H1 (cell line): ENCODE measurements around the gene ASF1B. TPM values are rescaled to one million over a fixed set of nuclear protein-coding genes. Genes with fewer than 3 reads are reported as not detected.

Source experiments
- CTCF ChIA-PET: fragments of 300-600 bp; sonication (Branson Sonifier 250); formaldehyde crosslinking; loops from one replicate; lab custom pipeline; 2021; ENCODE audit not compliant: partially characterized antibody; lab: Charles Lee
- POLR2A ChIA-PET: fragments of 300-600 bp; sonication (Branson Sonifier 250); formaldehyde crosslinking; loops from one replicate; lab custom pipeline; 2021; ENCODE audit warnings: inconsistent platforms; ENCODE audit not compliant: partially characterized antibody; lab: Charles Lee
- DNase-seq, 2 experiments: peaks; one replicate each; pipeline versions ENCODE4 v3.0.0 to v3.0.0-alpha.2; 2010 to 2022; ENCODE audit warnings: low spot score in 2 of 2, low read depth in 1 of 2, mixed read lengths in 1 of 2
- FAIRE-seq: peaks from 2 replicates; lab custom pipeline; 2011; peaks lifted over from hg19 to GRCh38; lab: Jason Lieb, UNC
- H2AFZ ChIP-seq: 2 replicates; pipeline ENCODE4 v1.8.1; 2012; ENCODE audit warnings: low read length, inconsistent platforms
- H2AK5ac ChIP-seq: 2 replicates; pipeline ENCODE4 v1.6.1; 2013; ENCODE audit warnings: low read depth, low read length
- H2BK120ac ChIP-seq: replicated peaks from 2 replicates; pipeline ENCODE3; 2013; ENCODE audit warnings: low read depth, low read length, inconsistent platforms
- H2BK12ac ChIP-seq: 2 replicates; pipeline ENCODE4 v1.6.1; 2013; ENCODE audit warnings: low read depth, low read length
- H2BK15ac ChIP-seq: 2 replicates; pipeline ENCODE4 v1.6.1; 2013; ENCODE audit warnings: low read length
- H2BK20ac ChIP-seq: 2 replicates; pipeline ENCODE4 v1.6.1; 2013; ENCODE audit warnings: low read length
- H2BK5ac ChIP-seq: 2 replicates; pipeline ENCODE4 v1.6.1; 2013; ENCODE audit warnings: low read depth, low read length
- H3K14ac ChIP-seq: 2 replicates; pipeline ENCODE4 v1.6.1; 2013; ENCODE audit warnings: inconsistent platforms; ENCODE audit not compliant: insufficient read length
- H3K18ac ChIP-seq: 2 replicates; pipeline ENCODE4 v1.6.1; 2013; ENCODE audit warnings: low read length; ENCODE audit errors: extremely low read depth
- H3K23ac ChIP-seq: 2 replicates; pipeline ENCODE4 v1.6.1; 2013; ENCODE audit warnings: inconsistent platforms; ENCODE audit not compliant: insufficient read length
- H3K23me2 ChIP-seq: 2 replicates; pipeline ENCODE4 v1.6.1; 2013; ENCODE audit warnings: low read depth, low read length
- H3K27ac ChIP-seq: 2 replicates; pipeline ENCODE4 v1.6.1; 2011; ENCODE audit warnings: low read depth, low read length, inconsistent platforms
- H3K27me3 ChIP-seq, 4 experiments: replicated peaks in 1 of 4; 1 replicate in 1 of 4; 2 replicates in 3 of 4; pipeline versions ENCODE4 v1.6.1 to v1.8.1; 2011 to 2013; ENCODE audit warnings: low read length in 3 of 4, mild to moderate bottlenecking in 3 of 4, inconsistent platforms in 2 of 4, mixed read lengths in 2 of 4, moderate library complexity in 1 of 4; ENCODE audit not compliant: control insufficient read depth in 3 of 4, insufficient read depth in 3 of 4; ENCODE audit errors: extremely low read depth in 1 of 4
- H3K36me3 ChIP-seq, 4 experiments: 2 replicates each; pipeline versions ENCODE4 v1.6.1 to v1.8.1; 2011 to 2013; ENCODE audit warnings: mild to moderate bottlenecking in 4 of 4, low read length in 3 of 4, moderate library complexity in 2 of 4, control low read depth in 1 of 4, inconsistent platforms in 1 of 4; ENCODE audit not compliant: insufficient read depth in 4 of 4, control insufficient read depth in 2 of 4
- H3K4ac ChIP-seq: replicated peaks from 2 replicates; pipeline ENCODE3; 2013; ENCODE audit warnings: low read length, low read depth, mixed read lengths, inconsistent platforms; ENCODE audit not compliant: insufficient read length
- H3K4me1 ChIP-seq, 4 experiments: replicated peaks in 1 of 4; 1 replicate in 1 of 4; 2 replicates in 3 of 4; pipeline versions ENCODE4 v1.6.1 to v1.8.1; 2011 to 2013; ENCODE audit warnings: low read length in 3 of 4, inconsistent platforms in 2 of 4, mixed read lengths in 1 of 4; ENCODE audit not compliant: insufficient read depth in 4 of 4, control insufficient read depth in 3 of 4
- H3K4me2 ChIP-seq, 2 experiments: 2 replicates each; pipeline versions ENCODE4 v1.6.1 to v1.8.1; 2011 to 2013; ENCODE audit warnings: low read depth in 2 of 2, low read length in 2 of 2, control low read depth in 1 of 2, inconsistent platforms in 1 of 2, mild to moderate bottlenecking in 1 of 2; ENCODE audit not compliant: insufficient read depth in 1 of 2
- H3K4me3 ChIP-seq, 4 experiments: fragments of 200-600, 300-600 bp in 1 of 4; sonication (generic), shearing (Covaris generic), sonication (Bioruptor Twin) in 1 of 4; 2 replicates each; pipeline versions ENCODE4 v1.5.1 to v1.8.1; 2011 to 2016; ENCODE audit warnings: low read length in 4 of 4, low read depth in 3 of 4, control low read depth in 2 of 4, inconsistent platforms in 2 of 4, mild to moderate bottlenecking in 2 of 4, mixed read lengths in 1 of 4, moderate library complexity in 1 of 4; ENCODE audit not compliant: insufficient read depth in 2 of 4; ENCODE audit errors: extremely low read depth in 1 of 4
- H3K56ac ChIP-seq: replicated peaks from 2 replicates; pipeline ENCODE3; 2013; ENCODE audit warnings: low read depth, mild to moderate bottlenecking, mixed read lengths, low read length, inconsistent platforms; ENCODE audit not compliant: insufficient read length
- H3K79me1 ChIP-seq: 2 replicates; pipeline ENCODE4 v1.6.1; 2013; ENCODE audit warnings: low read depth, low read length, control low read depth
- H3K79me2 ChIP-seq, 2 experiments: 2 replicates each; pipeline versions ENCODE4 v1.6.1 to v1.8.1; 2012 to 2013; ENCODE audit warnings: low read length in 2 of 2, mild to moderate bottlenecking in 2 of 2, inconsistent platforms in 1 of 2; ENCODE audit not compliant: insufficient read depth in 2 of 2, control insufficient read depth in 1 of 2
- H3K9ac ChIP-seq, 4 experiments: replicated peaks in 1 of 4; 1 replicate in 1 of 4; 2 replicates in 3 of 4; pipeline versions ENCODE4 v1.6.1 to v1.8.1; 2011 to 2013; ENCODE audit warnings: low read depth in 3 of 4, low read length in 3 of 4, control low read depth in 2 of 4, mild to moderate bottlenecking in 2 of 4, moderate library complexity in 2 of 4, inconsistent platforms in 1 of 4; ENCODE audit errors: extremely low read depth in 1 of 4
- H3K9me3 ChIP-seq, 2 experiments: 2 replicates each; pipeline versions ENCODE4 v1.6.1 to v1.8.1; 2012 to 2013; ENCODE audit warnings: mild to moderate bottlenecking in 2 of 2, moderate library complexity in 2 of 2, control low read depth in 1 of 2, inconsistent platforms in 1 of 2, low read depth in 1 of 2, low read length in 1 of 2, mixed read lengths in 1 of 2; ENCODE audit not compliant: insufficient read depth in 2 of 2
- H4K20me1 ChIP-seq, 2 experiments: replicated peaks in 1 of 2; 2 replicates each; pipeline versions ENCODE3 to v1.8.1; 2011 to 2013; ENCODE audit warnings: inconsistent platforms in 2 of 2, low read length in 2 of 2, mild to moderate bottlenecking in 1 of 2; ENCODE audit not compliant: insufficient read depth in 2 of 2, control insufficient read depth in 1 of 2
- H4K5ac ChIP-seq: 2 replicates; pipeline ENCODE4 v1.6.1; 2013; ENCODE audit warnings: low read length, low read depth, mixed read lengths, inconsistent platforms; ENCODE audit not compliant: insufficient read length
- H4K8ac ChIP-seq: 2 replicates; pipeline ENCODE4 v1.8.0; 2013; ENCODE audit warnings: mild to moderate bottlenecking, moderate library complexity, low read length, inconsistent platforms; ENCODE audit not compliant: insufficient read depth; ENCODE audit errors: extremely low read depth
- H4K91ac ChIP-seq: replicated peaks from 2 replicates; pipeline ENCODE3; 2013; ENCODE audit warnings: low read length, mixed read lengths, inconsistent platforms; ENCODE audit not compliant: insufficient read length
- SP1 ChIP-seq: IDR thresholded peaks from 2 replicates; pipeline ENCODE4 v1.6.1; 2011; ENCODE audit warnings: low read depth, low read length
- WGBS, 2 experiments: shearing (Covaris generic) in 1 of 2; methylation state at CpG; one replicate each; pipeline versions ENCODE4 v1.1.6 to v1.1.7; 2013 to 2015; ENCODE audit warnings: low lambda C conversion rate in 2 of 2, mixed read lengths in 2 of 2, inconsistent platforms in 1 of 2, low coverage in 1 of 2, missing lambda C conversion rate in 1 of 2; ENCODE audit not compliant: insufficient replicate concordance in 2 of 2, insufficient coverage in 1 of 2, insufficient read length in 1 of 2; ENCODE audit errors: extremely low coverage in 1 of 2, missing lambda C conversion rate in 1 of 2; 5-methylcytosine and 5-hydroxymethylcytosine counted together
- polyA plus RNA-seq, 7 experiments: library from polyadenylated mRNA; depleted of rRNA in 3 of 7; stranded (reverse) in 5 of 7; unstranded in 2 of 7; fragments of >200 nt in 5 of 7; fragments of 200-250 nt in 2 of 7; gene quantifications; 1 replicate in 5 of 7; 2 replicates in 1 of 7; 4 replicates in 1 of 7; pipeline versions ENCODE4 v1.2.1 to v1.2.3, GENCODE V29; 2011 to 2013; ENCODE audit warnings: missing spikeins in 2 of 7, mixed read lengths in 2 of 7
- total RNA-seq: library from RNA; stranded (reverse); fragmentation: NEBNext Ultra II Directional; extraction: Animal tissue kit (Norgen Biotek cat#: 25700); gene quantifications from 2 replicates; pipeline ENCODE4 v1.2.1, GENCODE V29; 2021

The ASF1B gene
- total and polyA plus RNA-seq, 2 of the 8 experiments (the other 6 are each of a cell fraction or from before 2014, with no cell fraction given), result 32.6 to 59.2 TPM

DNA sequence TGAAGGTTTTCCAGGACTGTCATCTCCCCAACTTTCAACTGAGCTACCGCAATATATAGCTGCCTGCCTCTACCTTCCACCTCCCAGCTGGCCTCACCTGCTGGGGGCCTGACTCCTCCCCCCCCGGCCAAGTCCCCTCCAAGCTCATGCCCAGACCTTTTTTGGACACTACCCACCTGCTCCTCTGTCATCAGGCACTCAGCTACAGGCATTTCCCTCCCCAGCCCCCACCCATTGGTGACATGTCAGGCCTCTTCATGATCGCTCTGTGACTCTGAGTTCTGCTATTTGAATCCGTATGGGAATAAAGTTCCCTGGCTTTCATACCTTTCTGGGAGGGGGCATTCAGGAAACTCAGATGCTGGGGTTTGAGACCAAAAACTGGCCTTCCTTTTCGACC lies 20.6 kb downstream of the ASF1B start:
- Histone ChIP-seq H3K27ac (no peak overlapping the region), H4K5ac (no peak overlapping the region), H3K56ac (no peak overlapping the region), H3K27me3 (no peaks in the 10 kb centered on the region; a peak in 2 of 7 replicates), H2AFZ (no peak overlapping the region), H3K23me2 (peaks cover 8% of the 10 kb centered on the region), H3K4me1 (peaks cover 11 to 35% (median 21%) of the 10 kb centered on the region in 4 experiments), H4K8ac (no peak overlapping the region), H2BK5ac (no peak overlapping the region), H3K23ac (no peak overlapping the region), H3K9ac (no peak overlapping the region), H3K18ac (no peak overlapping the region), H2BK15ac (no peak overlapping the region), H3K14ac (no peak overlapping the region), H3K4me3 (no peak overlapping the region), H4K91ac (no peak overlapping the region), H2BK120ac (no peak overlapping the region), H3K79me1 (peaks cover under 1% of the 10 kb centered on the region), H3K79me2 (0 out of 4 replicates have a peak, but pooled peaks cover 0 to 3% of the 10 kb centered on the region in 2 experiments), H2BK12ac (no peak overlapping the region), H4K20me1 (peaks cover 7 to 15% of the 10 kb centered on the region in 2 experiments), H2BK20ac (no peak overlapping the region), H3K4ac (no peak overlapping the region), H2AK5ac (no peak overlapping the region), H3K36me3 (peaks cover 0 to 5% (median 2%) of the 10 kb centered on the region in 4 experiments; a peak in 1 of 8 replicates), H3K4me2 (no peak overlapping the region; a peak in 1 of 4 replicates), H3K9me3 (no peaks in the 10 kb centered on the region)
- DNase-seq (no peak), FAIRE-seq (no peak)
- ChIA-PET CTCF (interaction anchor here (0.8 to 11.3 kb wide), 16 partner anchors 8 to 235 kb away, joined by 3 to 105 read pairs (median 8); partner anchors contain the start of genes ASF1B and C19orf67), POLR2A (interaction anchor here (1.4 to 4.2 kb wide), 2 partner anchors 10 to 21 kb away, joined by 3 to 24 read pairs; partner anchors contain the start of gene ASF1B)
- WGBS, 2 experiments, result 92% methylated on average over 5 of the region's 5 CpGs; no CpG with 5 or more reads in 1 of the 2 experiments
- no peak for TF ChIP-seq SP1
